MM.1S (cell line): Measurements from ENCODE around the gene DPH2.

Experiments used
- DNase-seq: peaks from one replicate; pipeline ENCODE4 v3.0.0-alpha.2; 2015
- H2AFZ ChIP-seq: fragments of 300-600 bp; sonication (generic); 2 replicates; pipeline ENCODE4 v1.6.0; 2016; ENCODE audit warnings: antibody characterized with exemption, low read length
- H3F3A ChIP-seq: fragments of 300-600 bp; sonication (generic); 2 replicates; pipeline ENCODE4 v1.6.1; 2016; ENCODE audit warnings: mild to moderate bottlenecking, antibody characterized with exemption, low read length, moderate library complexity, mixed read lengths; ENCODE audit not compliant: insufficient read depth
- H3K27ac ChIP-seq: fragments of 300-600 bp; sonication (generic); 2 replicates; pipeline ENCODE4 v1.5.1; 2016; ENCODE audit warnings: mild to moderate bottlenecking, low read length
- H3K27me3 ChIP-seq: fragments of 300-600 bp; sonication (generic); replicated peaks from 2 replicates; pipeline ENCODE4 v1.6.0; 2016; ENCODE audit warnings: low read length; ENCODE audit not compliant: insufficient read depth
- H3K36me3 ChIP-seq: fragments of 300-600 bp; sonication (generic); replicated peaks from 2 replicates; pipeline ENCODE4 v1.6.1; 2016; ENCODE audit warnings: mild to moderate bottlenecking, low read length, mixed read lengths; ENCODE audit not compliant: insufficient read depth
- H3K4me1 ChIP-seq: fragments of 300-600 bp; sonication (generic); 2 replicates; pipeline ENCODE4 v1.6.1; 2016; ENCODE audit warnings: low read length, mixed read lengths
- H3K4me2 ChIP-seq: fragments of 300-600 bp; sonication (generic); 2 replicates; pipeline ENCODE4 v1.6.0; 2016; ENCODE audit warnings: low read depth, low read length
- H3K4me3 ChIP-seq: fragments of 300-600 bp; sonication (generic); 2 replicates; pipeline ENCODE4 v1.5.1; 2016; ENCODE audit warnings: low read length, mixed read lengths
- H3K79me2 ChIP-seq: fragments of 300-600 bp; sonication (generic); 2 replicates; pipeline ENCODE4 v1.6.1; 2016; ENCODE audit warnings: mixed run types, low read length, mixed read lengths
- H3K9ac ChIP-seq: fragments of 300-600 bp; sonication (generic); 2 replicates; pipeline ENCODE4 v1.6.1; 2016; ENCODE audit warnings: low read length, mixed read lengths
- H3K9me2 ChIP-seq: fragments of 300-600 bp; sonication (generic); replicated peaks from 2 replicates; pipeline ENCODE4 v1.6.1; 2016; ENCODE audit warnings: mild to moderate bottlenecking, low read length, mixed read lengths; ENCODE audit not compliant: insufficient read depth
- H3K9me3 ChIP-seq: fragments of 300-600 bp; sonication (generic); replicated peaks from 2 replicates; pipeline ENCODE4 v1.6.1; 2016; ENCODE audit warnings: mild to moderate bottlenecking, low read length, mixed read lengths; ENCODE audit not compliant: insufficient read depth
- H4K20me1 ChIP-seq: fragments of 300-600 bp; sonication (generic); 2 replicates; pipeline ENCODE4 v1.6.1; 2016; ENCODE audit warnings: mild to moderate bottlenecking, low read length, moderate library complexity, mixed read lengths; ENCODE audit not compliant: insufficient read depth
- CTCF ChIP-seq: fragments of 300-600 bp; sonication (generic); IDR thresholded peaks from 2 replicates; pipeline ENCODE4 v1.5.1; 2016; ENCODE audit warnings: antibody characterized with exemption, low read length, mixed read lengths
- EZH2 ChIP-seq: fragments of 300-600 bp; sonication (generic); optimal IDR thresholded peaks from 2 replicates; pipeline ENCODE3; 2017; ENCODE audit warnings: low read depth, mild to moderate bottlenecking, antibody characterized with exemption, low read length, mixed read lengths
- EZH2phosphoT487 ChIP-seq: fragments of 300-600 bp; sonication (generic); IDR thresholded peaks from 2 replicates; pipeline ENCODE4 v1.6.1; 2018; ENCODE audit warnings: antibody characterized with exemption, low read length

DPH2 gene

GRCh38 chr1:43993206-43993914, 23.6 kb downstream of the DPH2 start:
- peaks cover 16% of the 10 kb centered on the region for H3F3A ChIP-seq
- H3K4me3 ChIP-seq = no peak overlapping the region
- H3K9me2 ChIP-seq = no peaks in the 10 kb centered on the region
- H3K4me2 ChIP-seq = no peak overlapping the region
- H3K36me3 ChIP-seq = no peaks in the 10 kb centered on the region
- H4K20me1 ChIP-seq = no peaks in the 10 kb centered on the region
- H3K79me2 ChIP-seq = no peaks in the 10 kb centered on the region
- peaks cover 17% of the 10 kb centered on the region for H3K4me1 ChIP-seq
- H3K27me3 ChIP-seq = no peaks in the 10 kb centered on the region
- no peak for TF ChIP-seq CTCF
- TF ChIP-seq EZH2 = no peak
- no peak for TF ChIP-seq EZH2phosphoT487
- no peak overlapping the region for H3K9ac ChIP-seq
- no peaks in the 10 kb centered on the region for H3K9me3 ChIP-seq
- no peak for DNase-seq
- no peak overlapping the region for H2AFZ ChIP-seq
- no peak overlapping the region for H3K27ac ChIP-seq

- no peaks in the 10 kb centered on the region for H3K9me2 ChIP-seq
- H4K20me1 ChIP-seq = no peaks in the 10 kb centered on the region
- no peak for TF ChIP-seq EZH2phosphoT487
- no peak for TF ChIP-seq EZH2
- no peak for TF ChIP-seq CTCF
- no peak overlapping the region for H3K4me3 ChIP-seq
- no peak overlapping the region for H3K27ac ChIP-seq
- H3K79me2 ChIP-seq = no peaks in the 10 kb centered on the region
- H3K27me3 ChIP-seq = no peaks in the 10 kb centered on the region
- H3K4me2 ChIP-seq = no peak overlapping the region
- no peaks in the 10 kb centered on the region for H3K36me3 ChIP-seq
- no peak overlapping the region for H3K9ac ChIP-seq
- H2AFZ ChIP-seq = no peak overlapping the region
- no peaks in the 10 kb centered on the region for H3K9me3 ChIP-seq
- peaks cover 16% of the 10 kb centered on the region for H3F3A ChIP-seq
- peaks cover 17% of the 10 kb centered on the region for H3K4me1 ChIP-seq
- no peak for DNase-seq
Measured at GRCh38 chr1:43994071-43994470, 24.3 kb downstream of the DPH2 start.

- H3K79me2 ChIP-seq = no peaks in the 10 kb centered on the region
- H3K9ac ChIP-seq = no peak overlapping the region
- H4K20me1 ChIP-seq = no peaks in the 10 kb centered on the region
- TF ChIP-seq EZH2 (no peak), EZH2phosphoT487 (no peak), CTCF (peak; percentile 31)
- peaks cover 16% of the 10 kb centered on the region for H3F3A ChIP-seq
- no peak overlapping the region for H3K27ac ChIP-seq
- no peaks in the 10 kb centered on the region for H3K27me3 ChIP-seq
- H3K4me2 ChIP-seq = no peak overlapping the region
- H3K9me2 ChIP-seq = no peaks in the 10 kb centered on the region
- peaks cover 17% of the 10 kb centered on the region for H3K4me1 ChIP-seq
- H2AFZ ChIP-seq = no peak overlapping the region
- no peaks in the 10 kb centered on the region for H3K36me3 ChIP-seq
- H3K4me3 ChIP-seq = no peak overlapping the region
- peak; percentile 22 for DNase-seq
- no peaks in the 10 kb centered on the region for H3K9me3 ChIP-seq
Measured at GRCh38 chr1:43994794-43995790, 25.3 kb downstream of the DPH2 start.
